Fibroblast of lung (primary cell): ENCODE data around the gene DNM3.

Source experiments
- EZH2 ChIP-seq: IDR thresholded peaks from 2 replicates; pipeline ENCODE4 v1.5.1; 2012; ENCODE audit warnings: low read length, control low read depth, mild to moderate bottlenecking; ENCODE audit errors: missing control alignments
- TF ChIP-seq, protein P1 (sequence below), 2 donors: IDR thresholded peaks in 1 of 2; conservative IDR thresholded peaks in 1 of 2; 1 replicate in 1 of 2; 2 replicates in 1 of 2; pipeline ENCODE4 v1.5.1; 2011 to 2012; ENCODE audit warnings: low read length in 2 of 2, control low read depth in 1 of 2, inconsistent platforms in 1 of 2, low read depth in 1 of 2, mild to moderate bottlenecking in 1 of 2

DNA sequence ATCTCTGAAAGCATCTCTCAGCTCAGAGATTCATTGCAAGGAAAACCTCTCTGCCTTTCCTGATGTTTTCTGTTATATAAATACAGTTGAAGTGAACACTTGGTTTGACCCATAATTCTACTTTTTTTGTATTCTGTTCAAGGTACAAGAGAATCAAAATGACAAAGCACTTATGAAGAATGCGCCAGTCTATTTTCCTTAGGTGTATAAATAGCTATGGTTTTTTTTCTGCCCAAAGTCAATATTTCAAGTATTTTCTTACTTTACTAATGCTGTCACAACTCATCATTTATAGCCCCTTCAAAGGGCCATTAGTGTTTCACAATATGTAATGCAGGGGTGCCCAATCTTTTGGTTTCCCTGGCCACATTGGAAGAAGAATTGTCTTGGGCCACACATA is 436.7 kb downstream of the DNM3 start:
- no peak for TF ChIP-seq EZH2
- TF ChIP-seq, protein P1, sequence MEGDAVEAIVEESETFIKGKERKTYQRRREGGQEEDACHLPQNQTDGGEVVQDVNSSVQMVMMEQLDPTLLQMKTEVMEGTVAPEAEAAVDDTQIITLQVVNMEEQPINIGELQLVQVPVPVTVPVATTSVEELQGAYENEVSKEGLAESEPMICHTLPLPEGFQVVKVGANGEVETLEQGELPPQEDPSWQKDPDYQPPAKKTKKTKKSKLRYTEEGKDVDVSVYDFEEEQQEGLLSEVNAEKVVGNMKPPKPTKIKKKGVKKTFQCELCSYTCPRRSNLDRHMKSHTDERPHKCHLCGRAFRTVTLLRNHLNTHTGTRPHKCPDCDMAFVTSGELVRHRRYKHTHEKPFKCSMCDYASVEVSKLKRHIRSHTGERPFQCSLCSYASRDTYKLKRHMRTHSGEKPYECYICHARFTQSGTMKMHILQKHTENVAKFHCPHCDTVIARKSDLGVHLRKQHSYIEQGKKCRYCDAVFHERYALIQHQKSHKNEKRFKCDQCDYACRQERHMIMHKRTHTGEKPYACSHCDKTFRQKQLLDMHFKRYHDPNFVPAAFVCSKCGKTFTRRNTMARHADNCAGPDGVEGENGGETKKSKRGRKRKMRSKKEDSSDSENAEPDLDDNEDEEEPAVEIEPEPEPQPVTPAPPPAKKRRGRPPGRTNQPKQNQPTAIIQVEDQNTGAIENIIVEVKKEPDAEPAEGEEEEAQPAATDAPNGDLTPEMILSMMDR (conservative IDR thresholded peaks at IDR 0.05 in 1 of 2, IDR thresholded peaks at IDR 0.05 in 1 of 2; ENCODE audit: low read depth in 1 of 2, low read length in 2 of 2), result no peak
